Fibroblast of lung (primary cell): Measurements from ENCODE around the gene DDX27. TPM values are rescaled to one million over a fixed set of nuclear protein-coding genes. Genes with fewer than 3 reads are reported as not detected.

Source experiments
- DNase-seq, 2 donors: peaks; one replicate each; pipeline versions ENCODE4 v3.0.0 to v3.0.0-alpha.2; 2010; ENCODE audit warnings: low read depth in 2 of 2
- H2AFZ ChIP-seq: 2 replicates; pipeline ENCODE4 v1.5.1; 2012; ENCODE audit warnings: low read length, control low read depth, inconsistent platforms
- H3K27ac ChIP-seq: 2 replicates; pipeline ENCODE4 v1.5.1; 2011; ENCODE audit warnings: low read length, control low read depth; ENCODE audit not compliant: insufficient read depth
- H3K27me3 ChIP-seq: 2 replicates; pipeline ENCODE4 v1.5.1; 2011; ENCODE audit warnings: mild to moderate bottlenecking, low read length; ENCODE audit not compliant: control insufficient read depth, insufficient read depth
- H3K36me3 ChIP-seq: 2 replicates; pipeline ENCODE4 v1.5.1; 2011; ENCODE audit warnings: low read length; ENCODE audit not compliant: control insufficient read depth, insufficient read depth
- H3K4me1 ChIP-seq: 2 replicates; pipeline ENCODE4 v1.5.1; 2011; ENCODE audit warnings: low read length; ENCODE audit not compliant: control insufficient read depth, insufficient read depth; ENCODE audit errors: extremely low read depth
- H3K4me2 ChIP-seq: 2 replicates; pipeline ENCODE4 v1.5.1; 2011; ENCODE audit warnings: low read length, control low read depth; ENCODE audit not compliant: insufficient read depth; ENCODE audit errors: extremely low read depth
- H3K4me3 ChIP-seq, 4 experiments: fragments of 200-600 bp in 1 of 4; sonication (generic) in 1 of 4; replicated peaks in 1 of 4; 2 replicates each; pipeline ENCODE4 v1.5.1; 2011 to 2016; ENCODE audit warnings: low read length in 4 of 4, low read depth in 3 of 4, mild to moderate bottlenecking in 3 of 4, control low read depth in 2 of 4, inconsistent platforms in 1 of 4, mixed read lengths in 1 of 4; ENCODE audit not compliant: insufficient read depth in 1 of 4; ENCODE audit errors: control extremely low read depth in 1 of 4
- H3K79me2 ChIP-seq: 2 replicates; pipeline ENCODE4 v1.5.1; 2012; ENCODE audit warnings: mild to moderate bottlenecking, low read length, inconsistent platforms; ENCODE audit not compliant: control insufficient read depth, insufficient read depth
- H3K9ac ChIP-seq: 2 replicates; pipeline ENCODE4 v1.5.1; 2011; ENCODE audit warnings: mild to moderate bottlenecking, low read length, control low read depth; ENCODE audit not compliant: insufficient read depth
- H3K9me3 ChIP-seq: 2 replicates; pipeline ENCODE4 v1.5.1; 2012; ENCODE audit warnings: low read depth, low read length; ENCODE audit not compliant: control insufficient read depth, insufficient read depth
- H4K20me1 ChIP-seq: 2 replicates; pipeline ENCODE4 v1.5.1; 2011; ENCODE audit warnings: low read length; ENCODE audit not compliant: control insufficient read depth, insufficient read depth; ENCODE audit errors: extremely low read depth
- EZH2 ChIP-seq: IDR thresholded peaks from 2 replicates; pipeline ENCODE4 v1.5.1; 2012; ENCODE audit warnings: low read length, control low read depth, mild to moderate bottlenecking; ENCODE audit errors: missing control alignments
- polyA plus RNA-seq, 2 donors: library from polyadenylated mRNA; depleted of rRNA in 1 of 2; stranded (reverse) in 1 of 2; unstranded in 1 of 2; fragments of >200 nt; gene quantifications; 2 replicates each; pipeline ENCODE4 v1.2.1, GENCODE V29; 2011 to 2012; ENCODE audit warnings: missing spikeins in 1 of 2
- total RNA-seq: library from RNA; depleted of rRNA; stranded (reverse); fragments of >200 nt; gene quantifications from 2 replicates; pipeline ENCODE4 v1.2.1, GENCODE V29; 2014
- TF ChIP-seq, protein P1 (sequence below), 2 donors: IDR thresholded peaks in 1 of 2; conservative IDR thresholded peaks in 1 of 2; 1 replicate in 1 of 2; 2 replicates in 1 of 2; pipeline ENCODE4 v1.5.1; 2011 to 2012; ENCODE audit warnings: low read length in 2 of 2, control low read depth in 1 of 2, inconsistent platforms in 1 of 2, low read depth in 1 of 2, mild to moderate bottlenecking in 1 of 2

Gene DDX27
- total and polyA plus RNA-seq, 2 donors (not counting 1 experiment from before 2014, with no cell fraction given), result 24.7 to 32.5 TPM

- Histone ChIP-seq H3K27me3 (no peaks in the 10 kb centered on the region), H3K36me3 (peaks cover 36% of the 10 kb centered on the region), H3K27ac (no peak overlapping the region), H2AFZ (no peak overlapping the region), H3K9ac (no peak overlapping the region), H3K9me3 (no peaks in the 10 kb centered on the region), H3K4me1 (no peaks in the 10 kb centered on the region), H3K4me2 (no peak overlapping the region), H4K20me1 (no peaks in the 10 kb centered on the region), H3K4me3 (no peak overlapping the region), H3K79me2 (peaks cover 1% of the 10 kb centered on the region)
- DNase-seq, result no peak
- TF ChIP-seq, protein P1, sequence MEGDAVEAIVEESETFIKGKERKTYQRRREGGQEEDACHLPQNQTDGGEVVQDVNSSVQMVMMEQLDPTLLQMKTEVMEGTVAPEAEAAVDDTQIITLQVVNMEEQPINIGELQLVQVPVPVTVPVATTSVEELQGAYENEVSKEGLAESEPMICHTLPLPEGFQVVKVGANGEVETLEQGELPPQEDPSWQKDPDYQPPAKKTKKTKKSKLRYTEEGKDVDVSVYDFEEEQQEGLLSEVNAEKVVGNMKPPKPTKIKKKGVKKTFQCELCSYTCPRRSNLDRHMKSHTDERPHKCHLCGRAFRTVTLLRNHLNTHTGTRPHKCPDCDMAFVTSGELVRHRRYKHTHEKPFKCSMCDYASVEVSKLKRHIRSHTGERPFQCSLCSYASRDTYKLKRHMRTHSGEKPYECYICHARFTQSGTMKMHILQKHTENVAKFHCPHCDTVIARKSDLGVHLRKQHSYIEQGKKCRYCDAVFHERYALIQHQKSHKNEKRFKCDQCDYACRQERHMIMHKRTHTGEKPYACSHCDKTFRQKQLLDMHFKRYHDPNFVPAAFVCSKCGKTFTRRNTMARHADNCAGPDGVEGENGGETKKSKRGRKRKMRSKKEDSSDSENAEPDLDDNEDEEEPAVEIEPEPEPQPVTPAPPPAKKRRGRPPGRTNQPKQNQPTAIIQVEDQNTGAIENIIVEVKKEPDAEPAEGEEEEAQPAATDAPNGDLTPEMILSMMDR (conservative IDR thresholded peaks at IDR 0.05 in 1 of 2, IDR thresholded peaks at IDR 0.05 in 1 of 2; ENCODE audit: low read depth in 1 of 2, low read length in 2 of 2), result no peak
- TF ChIP-seq EZH2, result no peak
These were observed 40.1 kb downstream of the DDX27 start for GRCh38 chr20:49259284-49259683.

GRCh38 chr20:49259799-49260198, 40.6 kb downstream of the DDX27 start:
- peaks cover 4% of the 10 kb centered on the region for H3K79me2 ChIP-seq
- no peaks in the 10 kb centered on the region for H3K9me3 ChIP-seq
- H3K9ac ChIP-seq, result no peak overlapping the region
- H2AFZ ChIP-seq, result no peak overlapping the region
- no peaks in the 10 kb centered on the region for H3K27me3 ChIP-seq
- TF ChIP-seq, protein P1 (conservative IDR thresholded peaks at IDR 0.05 in 1 of 2, IDR thresholded peaks at IDR 0.05 in 1 of 2; ENCODE audit: low read depth in 1 of 2, low read length in 2 of 2), result no peak
- no peak for TF ChIP-seq EZH2
- H3K36me3 ChIP-seq, result peaks cover 36% of the 10 kb centered on the region
- no peaks in the 10 kb centered on the region for H3K4me1 ChIP-seq
- no peak overlapping the region for H3K4me2 ChIP-seq
- DNase-seq, result no peak
- no peak overlapping the region for H3K4me3 ChIP-seq
- H4K20me1 ChIP-seq, result no peaks in the 10 kb centered on the region
- no peak overlapping the region for H3K27ac ChIP-seq

DNA sequence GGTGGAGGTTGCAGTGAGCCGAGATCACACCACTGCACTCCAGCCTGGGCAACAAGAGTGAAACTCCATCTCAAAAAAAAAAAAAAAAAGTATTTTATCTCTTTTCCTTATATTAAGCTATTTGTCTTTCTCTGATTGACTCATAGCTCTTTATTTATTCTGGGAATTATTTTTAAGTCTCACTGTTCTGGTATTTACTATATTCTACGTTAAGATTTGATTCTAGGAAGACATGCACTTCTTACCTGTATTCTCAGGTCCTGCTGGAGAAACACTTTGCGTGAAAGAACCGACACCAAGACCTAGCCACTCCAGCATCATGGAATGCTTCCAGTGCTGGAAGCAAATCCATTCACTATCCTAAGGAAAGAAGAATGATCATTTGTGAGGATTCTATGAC, 41.0 kb downstream of the DDX27 start:
- Histone ChIP-seq H3K4me1 (no peaks in the 10 kb centered on the region), H3K27ac (no peak overlapping the region), H3K36me3 (peaks cover 36% of the 10 kb centered on the region), H2AFZ (no peak overlapping the region), H3K27me3 (no peaks in the 10 kb centered on the region), H3K79me2 (peaks cover 8% of the 10 kb centered on the region), H3K9ac (no peak overlapping the region), H3K9me3 (no peaks in the 10 kb centered on the region), H3K4me3 (no peak overlapping the region), H3K4me2 (no peak overlapping the region), H4K20me1 (no peaks in the 10 kb centered on the region)
- TF ChIP-seq, protein P1 (conservative IDR thresholded peaks at IDR 0.05 in 1 of 2, IDR thresholded peaks at IDR 0.05 in 1 of 2; ENCODE audit: low read depth in 1 of 2, low read length in 2 of 2), result no peak
- no peak for TF ChIP-seq EZH2
- no peak for DNase-seq
